Naive B cell (primary cell): Measurements from ENCODE around the gene RRP7A. TPM values are rescaled to one million over a fixed set of nuclear protein-coding genes. Genes with fewer than 3 reads are reported as not detected.
A peak's percentile ranks its signal among the peaks of the same experiment; 100 is the strongest.

Source experiments
- ATAC-seq, 2 donors: fragments of 150-1000 bp; cut with Tn5 transposase; 2 replicates each; pipeline ENCODE4 v1.10.0; 2021; ENCODE audit warnings: low read depth in 2 of 2, mild to moderate bottlenecking in 2 of 2, moderate library complexity in 2 of 2
- DNase-seq: peaks from one replicate; pipeline ENCODE4 v3.0.0; 2022
- H3K27ac Mint-ChIP-seq, 6 donors: one replicate each; pipeline ENCODE4 v1.8.0; 2020 to 2022; ENCODE audit warnings: mild to moderate bottlenecking in 6 of 6, mixed read lengths in 6 of 6, moderate library complexity in 5 of 6, inconsistent platforms in 2 of 6
- H3K27me3 Mint-ChIP-seq, 3 donors: one replicate each; pipeline ENCODE4 v1.8.0; 2021 to 2022; ENCODE audit warnings: mixed read lengths in 3 of 3, mild to moderate bottlenecking in 1 of 3
- H3K36me3 Mint-ChIP-seq, 2 donors: one replicate each; pipeline ENCODE4 v1.8.0; 2020 to 2022; ENCODE audit warnings: mixed read lengths in 2 of 2, inconsistent platforms in 1 of 2, mild to moderate bottlenecking in 1 of 2
- H3K4me1 Mint-ChIP-seq, 3 donors: one replicate each; pipeline ENCODE4 v1.8.0; 2020 to 2022; ENCODE audit warnings: mixed read lengths in 3 of 3, inconsistent platforms in 1 of 3, mild to moderate bottlenecking in 1 of 3, moderate library complexity in 1 of 3
- H3K4me3 Mint-ChIP-seq, 8 donors: one replicate each; pipeline ENCODE4 v1.8.0; 2020 to 2022; ENCODE audit warnings: mild to moderate bottlenecking in 8 of 8, mixed read lengths in 8 of 8, moderate library complexity in 8 of 8, inconsistent platforms in 2 of 8
- H3K9me3 Mint-ChIP-seq, 7 donors: one replicate each; pipeline ENCODE4 v1.8.0; 2020 to 2022; ENCODE audit warnings: mixed read lengths in 7 of 7, mild to moderate bottlenecking in 5 of 7, inconsistent platforms in 2 of 7, moderate library complexity in 1 of 7
- polyA plus RNA-seq, 6 donors: library from polyadenylated mRNA; unstranded; fragments of 300-500 nt; fragmentation: Illumina TruSeq; gene quantifications; one replicate each; pipeline ENCODE4 v1.2.3, GENCODE V29; 2021; ENCODE audit warnings: low read depth in 6 of 6

Gene RRP7A
- polyA plus RNA-seq, 6 donors from 2014 or later: 32.1 to 95.4 (median 71.6) TPM

DNA sequence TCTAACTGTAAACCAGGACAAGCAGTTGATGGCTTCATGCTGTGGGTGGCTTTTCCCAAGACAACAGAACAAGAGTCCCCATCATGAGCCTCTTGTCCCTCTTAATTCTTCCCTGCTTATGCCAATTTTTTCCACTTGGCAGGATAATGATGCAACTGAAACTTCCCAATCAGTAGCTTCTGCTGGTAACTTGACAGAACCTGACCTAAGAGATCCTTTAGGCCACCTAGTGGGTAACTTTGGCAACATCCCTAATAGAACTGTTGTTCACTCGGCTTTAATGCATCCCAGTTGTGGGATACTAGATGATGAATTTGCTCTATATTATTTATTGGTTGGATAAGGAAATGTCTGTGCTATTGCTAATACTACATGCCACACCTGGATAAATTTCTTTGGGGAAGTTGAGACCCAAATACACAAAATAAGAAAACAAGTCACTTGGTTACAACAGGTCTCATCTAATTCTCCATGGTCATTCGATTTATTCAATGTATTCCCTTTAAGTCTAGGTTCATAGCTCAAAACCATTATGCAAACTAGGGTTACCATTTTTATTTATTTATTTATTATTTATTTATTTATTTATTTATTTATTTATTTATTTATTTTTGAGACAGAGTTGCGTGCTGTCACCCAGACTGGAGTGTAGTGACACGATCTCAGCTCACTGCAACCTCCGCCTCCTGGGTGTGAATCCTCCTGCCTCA lies 46.0 kb downstream of the RRP7A start:
- H3K27me3 Mint-ChIP-seq: peaks cover 14 to 20% (median 17%) of the 10 kb centered on the region in 3 donors
- no peaks in the 10 kb centered on the region for H3K36me3 Mint-ChIP-seq
- no peak overlapping the region for H3K27ac Mint-ChIP-seq

DNA sequence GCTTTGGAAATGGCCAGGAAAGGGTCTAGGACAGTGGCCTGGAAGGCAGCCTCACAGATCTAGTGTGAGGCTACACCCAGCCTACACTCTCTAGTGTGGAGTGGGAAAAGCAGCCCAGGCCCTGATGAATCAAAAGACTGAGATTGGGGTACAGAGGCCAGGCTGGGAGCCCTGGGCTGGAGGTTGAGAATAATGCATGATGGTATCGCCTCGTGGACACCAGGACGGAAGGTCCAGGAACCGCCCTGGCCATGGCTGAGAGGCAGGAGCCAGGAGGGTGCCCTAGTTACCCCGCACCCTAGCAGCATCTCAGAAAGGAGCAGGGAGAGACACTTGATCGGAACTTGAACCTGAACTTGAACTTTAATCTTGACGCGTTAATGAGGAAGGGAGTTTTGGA lies 46.9 kb downstream of the RRP7A start:
- Mint-ChIP-seq H3K27me3 (peaks cover 16 to 26% (median 19%) of the 10 kb centered on the region in 3 donors), H3K4me1 (no peaks in the 10 kb centered on the region), H3K4me3 (no peak overlapping the region), H3K36me3 (no peaks in the 10 kb centered on the region), H3K9me3 (no peaks in the 10 kb centered on the region), H3K27ac (no peak overlapping the region)
- DNase-seq (no peak), ATAC-seq (no peak)

More for the DNA sequence above, 46.0 kb downstream of the RRP7A start:
- peak; percentile 29 for DNase-seq
- no peaks in the 10 kb centered on the region for H3K9me3 Mint-ChIP-seq
- H3K4me1 Mint-ChIP-seq: peaks cover 2 to 8% (median 7%) of the 10 kb centered on the region in 3 donors
- peak overlapping the region in 1 of 8 donors; percentile 0 for H3K4me3 Mint-ChIP-seq
- ATAC-seq: peak; percentile 48 to 79

DNA sequence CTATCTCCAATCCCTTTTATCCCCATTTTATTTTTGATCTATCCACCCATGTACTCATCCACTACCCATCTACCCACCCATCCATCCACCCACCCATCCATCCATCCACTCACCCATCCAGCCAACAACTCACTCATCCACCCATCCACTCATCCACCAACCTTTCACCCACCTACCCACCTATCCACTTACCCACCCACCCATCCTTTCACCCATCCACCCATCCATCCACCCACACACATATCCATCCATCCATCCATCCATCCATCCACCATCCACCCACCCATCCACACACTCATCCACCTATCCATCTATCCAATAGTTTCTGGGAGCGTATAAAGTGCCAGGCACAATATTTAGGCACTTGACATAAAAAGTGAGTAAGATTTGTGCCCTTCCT lies 48.2 kb downstream of the RRP7A start:
- DNase-seq: no peak
- Mint-ChIP-seq H3K9me3 (no peaks in the 10 kb centered on the region), H3K36me3 (no peaks in the 10 kb centered on the region), H3K27me3 (peaks cover 19 to 26% (median 22%) of the 10 kb centered on the region in 3 donors), H3K27ac (peak overlapping the region in 1 of 6 donors; percentile 67), H3K4me1 (no peaks in the 10 kb centered on the region), H3K4me3 (no peak overlapping the region)
- no peak for ATAC-seq

DNA sequence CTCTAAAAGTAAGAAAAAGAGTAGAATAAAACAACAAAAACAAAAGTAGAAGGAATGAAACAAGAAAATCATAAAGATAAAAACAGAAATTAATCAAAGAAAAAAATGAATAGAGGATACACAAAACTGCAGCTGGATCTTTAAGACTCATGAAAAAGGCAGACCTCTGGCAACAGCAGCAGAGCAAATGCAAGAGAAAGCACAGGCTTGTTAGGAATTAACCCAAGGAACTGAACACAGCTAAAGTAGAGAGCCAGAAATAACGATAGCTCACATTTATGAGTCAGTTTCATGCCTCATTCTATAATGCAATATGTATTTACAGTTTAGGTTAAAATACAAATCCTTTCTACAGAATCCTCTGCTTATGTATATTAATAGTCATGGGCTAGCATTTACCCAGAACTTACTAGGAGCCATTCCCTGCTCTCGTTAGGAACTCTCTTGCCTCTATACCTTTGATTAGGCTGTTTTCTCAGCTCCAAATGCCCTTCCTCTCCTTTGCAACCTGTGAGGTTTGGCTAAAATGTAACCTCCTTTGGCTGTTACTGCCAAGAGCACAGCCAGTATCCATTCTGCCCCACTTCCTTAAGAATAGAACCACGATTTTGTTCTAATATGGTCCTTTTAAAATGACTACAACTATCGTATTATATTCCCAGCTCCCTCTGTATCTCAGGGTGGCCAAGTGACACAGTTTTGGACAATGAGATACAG lies 49.1 kb downstream of the RRP7A start:
- Mint-ChIP-seq H3K36me3 (no peaks in the 10 kb centered on the region), H3K27ac (no peak overlapping the region)
- no peak for ATAC-seq

GRCh38 chr22:42468841-42469240 lies 50.8 kb downstream of the RRP7A start:
- H3K4me1 Mint-ChIP-seq: no peaks in the 10 kb centered on the region
- no peak overlapping the region for H3K27ac Mint-ChIP-seq
- no peak for DNase-seq
- H3K4me3 Mint-ChIP-seq: peak overlapping the region in 1 of 8 donors; percentile 11
- no peaks in the 10 kb centered on the region for H3K36me3 Mint-ChIP-seq
- no peaks in the 10 kb centered on the region for H3K9me3 Mint-ChIP-seq
- ATAC-seq: no peak
- H3K27me3 Mint-ChIP-seq: peaks cover 15 to 26% (median 15%) of the 10 kb centered on the region in 3 donors

More for the DNA sequence above, 49.1 kb downstream of the RRP7A start:
- no peaks in the 10 kb centered on the region for H3K4me1 Mint-ChIP-seq
- no peaks in the 10 kb centered on the region for H3K9me3 Mint-ChIP-seq
- H3K4me3 Mint-ChIP-seq: no peak overlapping the region
- H3K27me3 Mint-ChIP-seq: peaks cover 19 to 26% (median 22%) of the 10 kb centered on the region in 3 donors
- no peak for DNase-seq

DNA sequence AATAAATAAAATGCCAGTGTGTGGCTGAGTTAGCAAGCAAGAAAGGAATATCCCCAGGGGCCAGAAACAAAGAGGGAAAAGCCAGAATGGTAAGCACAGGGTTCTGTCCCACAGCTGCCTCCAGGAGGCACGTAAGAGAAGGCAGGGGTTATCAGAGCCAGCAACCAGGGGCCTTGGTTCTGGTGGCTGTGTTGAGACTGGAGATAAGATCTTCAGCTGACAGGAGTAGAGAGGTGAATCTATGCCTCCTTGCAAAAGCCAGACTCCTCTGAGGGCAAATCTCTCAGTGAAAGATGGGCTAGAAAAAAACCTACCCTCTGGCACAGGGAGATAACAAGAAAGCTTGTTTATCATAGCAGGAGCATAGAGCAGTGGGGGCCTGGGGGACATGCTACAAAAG lies 57.6 kb downstream of the RRP7A start:
- ATAC-seq (no peak), DNase-seq (no peak)
- Mint-ChIP-seq H3K4me1 (peaks cover 0 to 5% (median 3%) of the 10 kb centered on the region in 3 donors), H3K9me3 (peaks cover 0 to 3% (median 0%) of the 10 kb centered on the region in 7 donors), H3K4me3 (no peak overlapping the region), H3K36me3 (no peaks in the 10 kb centered on the region), H3K27me3 (peaks cover 20 to 38% (median 37%) of the 10 kb centered on the region in 3 donors), H3K27ac (no peak overlapping the region)

DNA sequence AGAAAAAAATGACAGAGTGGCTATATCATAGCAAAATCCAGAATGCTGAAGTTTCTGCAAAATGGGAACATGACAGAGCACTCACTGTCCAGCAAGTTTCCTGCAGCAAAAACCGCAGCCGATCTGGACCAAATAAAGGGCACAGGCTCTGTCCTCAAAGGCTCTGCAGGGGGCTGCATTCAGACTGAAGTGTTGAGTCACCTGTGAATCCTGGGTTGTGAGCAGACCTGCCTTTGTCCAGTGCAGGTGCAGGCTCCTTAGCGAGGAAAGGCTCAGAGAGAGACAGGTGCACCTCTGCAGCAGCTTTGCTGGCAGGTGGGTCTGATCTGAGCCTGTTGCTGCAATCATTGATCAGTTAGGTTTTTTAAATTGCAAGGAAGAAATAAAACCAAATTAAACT lies 58.1 kb downstream of the RRP7A start:
- no peak overlapping the region for H3K27ac Mint-ChIP-seq
- H3K36me3 Mint-ChIP-seq: no peaks in the 10 kb centered on the region
- peaks cover 23 to 39% (median 37%) of the 10 kb centered on the region in 3 donors for H3K27me3 Mint-ChIP-seq
- H3K9me3 Mint-ChIP-seq: peaks cover 0 to 3% (median 0%) of the 10 kb centered on the region in 7 donors
- ATAC-seq (no peak), DNase-seq (no peak)
- H3K4me1 Mint-ChIP-seq: peaks cover 0 to 5% (median 3%) of the 10 kb centered on the region in 3 donors
- no peak overlapping the region for H3K4me3 Mint-ChIP-seq

Other genes starting within 250 kb of the RRP7A start
- 1 to 10 TPM in 5 of 6 donors, not detected in 1; 1.7 to 4.5 (median 2.3) TPM for gene TCF20, start 249.1 kb downstream of the RRP7A start, polyA plus RNA-seq
- under 1 TPM in 4 of 6 donors, not detected in 2; 0.47 to 0.93 (median 0.62) TPM for gene NFAM1, start 87.4 kb downstream of the RRP7A start, polyA plus RNA-seq
- gene SERHL2, start 34.2 kb upstream of the RRP7A start, polyA plus RNA-seq: 1 to 10 TPM in 5 of 6 donors, not detected in 1; 4.8 to 8.4 (median 5.6) TPM
- 100 to 1,000 TPM in 1 of 6 donors, 10 to 100 TPM in 5; 61.2 to 106 (median 81.3) TPM for gene POLDIP3, start 95.1 kb upstream of the RRP7A start, polyA plus RNA-seq
- gene ATP5MGL, start 120.8 kb upstream of the RRP7A start, polyA plus RNA-seq: 1 to 10 TPM in 1 of 6 donors, under 1 TPM in 2, not detected in 3; 0.38 to 1.6 (median 0.77) TPM
- gene CYB5R3, start 129.6 kb upstream of the RRP7A start, polyA plus RNA-seq: 100 to 1,000 TPM in 2 of 6 donors, 10 to 100 TPM in 4; 72.0 to 142 (median 83.8) TPM
- under 1 TPM in 1 of 6 donors, not detected in 5; 0.73 TPM for gene A4GALT, start 201.1 kb upstream of the RRP7A start, polyA plus RNA-seq